ENCODE measurements around the gene DCUN1D3.
A peak's percentile ranks its signal among the peaks of the same experiment; 100 is the strongest.
"Not testable (repeated sequence)": the region's sequence is repeated elsewhere in the genome, so short reads cannot be mapped to it uniquely, and the experiment has no call there.

Gene DCUN1D3

DNA sequence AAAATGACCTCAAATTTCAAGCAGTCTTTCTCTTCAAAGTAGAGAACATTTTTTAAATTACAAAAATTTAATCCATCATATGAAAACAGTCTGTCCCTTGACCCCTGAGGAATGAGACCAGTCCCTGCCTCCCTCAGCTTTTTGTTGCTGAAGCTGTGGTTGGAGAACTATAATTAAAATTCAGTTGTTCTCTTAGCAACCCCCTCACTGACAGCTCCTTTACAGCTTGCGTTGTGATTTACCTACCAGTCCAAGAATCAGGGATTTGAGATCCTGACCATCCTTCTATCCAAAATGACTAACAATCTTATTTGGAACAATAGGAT is 30.2 kb upstream of the DCUN1D3 start:
- peaks cover 13% of the 10 kb centered on the region for H3K36me3 Mint-ChIP-seq (ENCODE audit: low read depth)
- H3K4me1 Mint-ChIP-seq (ENCODE audit: low read depth): no peaks in the 10 kb centered on the region
- DNase-seq: no peak
- H3K9me3 Mint-ChIP-seq: no peaks in the 10 kb centered on the region
- H3K4me3 Mint-ChIP-seq: no peak overlapping the region
- no peaks in the 10 kb centered on the region for H3K27me3 Mint-ChIP-seq
- H3K27ac Mint-ChIP-seq: no peak overlapping the region

DNA sequence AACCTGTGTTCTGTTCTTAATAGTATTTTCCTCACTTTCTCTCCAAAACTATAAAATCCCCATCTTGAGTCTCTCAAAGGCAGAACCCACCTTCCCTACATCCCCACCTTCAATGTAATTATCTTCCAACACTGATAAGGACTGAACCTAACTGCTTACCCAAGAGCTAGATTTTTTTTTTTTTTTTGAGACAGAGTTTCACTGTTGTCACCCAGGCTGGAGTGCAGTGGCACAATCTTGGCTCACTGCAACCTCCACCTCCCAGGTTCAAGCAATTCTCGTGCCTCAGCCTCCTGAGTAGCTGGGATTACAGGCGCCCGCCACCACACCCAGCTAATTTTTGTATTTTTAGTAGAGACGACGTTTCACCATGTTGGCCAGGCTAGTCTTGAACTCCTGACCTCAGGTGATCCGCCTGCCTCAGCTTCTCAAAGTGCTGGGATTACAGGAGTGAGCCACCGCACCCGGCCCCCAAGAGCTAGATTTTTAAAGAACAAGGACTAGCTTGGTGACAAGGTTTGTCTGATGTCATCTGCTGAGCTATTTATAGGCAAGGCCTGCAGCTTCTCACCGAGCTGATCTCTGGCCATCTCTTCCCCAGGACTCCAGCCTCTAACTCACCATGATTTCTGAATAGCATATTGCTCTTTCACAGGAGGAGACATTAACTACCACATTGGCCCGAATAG is 29.7 kb upstream of the DCUN1D3 start:
- H3K9me3 Mint-ChIP-seq; H3K27me3 Mint-ChIP-seq; H3K4me1 Mint-ChIP-seq (ENCODE audit: low read depth); H3K27ac Mint-ChIP-seq; DNase-seq; H3K4me3 Mint-ChIP-seq: not testable (repeated sequence)
- peaks cover 16% of the 10 kb centered on the region for H3K36me3 Mint-ChIP-seq (ENCODE audit: low read depth)

GRCh38 chr16:20928774-20929411 is 28.7 kb upstream of the DCUN1D3 start:
- Mint-ChIP-seq H3K27ac (no peak overlapping the region), H3K27me3 (no peaks in the 10 kb centered on the region), H3K4me3 (no peak overlapping the region), H3K36me3 (ENCODE audit: low read depth) (peaks cover 24% of the 10 kb centered on the region), H3K9me3 (no peaks in the 10 kb centered on the region), H3K4me1 (ENCODE audit: low read depth) (no peaks in the 10 kb centered on the region)
- no peak for DNase-seq

DNA sequence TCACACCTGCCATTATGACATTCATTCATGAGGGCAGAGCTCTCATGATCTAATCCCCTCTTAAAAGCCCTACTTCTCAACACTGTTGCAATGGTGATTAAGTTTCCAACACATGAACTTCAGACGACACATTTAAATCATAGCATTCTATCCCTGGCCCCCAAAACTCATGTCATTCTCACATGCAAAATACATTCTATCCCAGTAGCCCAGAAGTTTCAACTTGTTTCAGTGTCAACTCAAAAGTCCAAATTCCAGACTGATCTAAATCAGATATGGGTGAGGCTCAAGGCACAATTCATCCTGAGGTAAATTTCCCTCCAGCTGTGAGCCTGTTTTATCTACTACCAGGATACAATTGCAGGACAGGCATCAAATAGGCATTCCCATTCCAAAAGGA is 25.6 kb upstream of the DCUN1D3 start:
- no peak overlapping the region for H3K27ac Mint-ChIP-seq
- no peaks in the 10 kb centered on the region for H3K4me1 Mint-ChIP-seq (ENCODE audit: low read depth)
- H3K36me3 Mint-ChIP-seq (ENCODE audit: low read depth): peaks cover 38% of the 10 kb centered on the region
- no peaks in the 10 kb centered on the region for H3K9me3 Mint-ChIP-seq
- H3K27me3 Mint-ChIP-seq: no peaks in the 10 kb centered on the region
- DNase-seq: no peak
- H3K4me3 Mint-ChIP-seq: no peak overlapping the region

DNA sequence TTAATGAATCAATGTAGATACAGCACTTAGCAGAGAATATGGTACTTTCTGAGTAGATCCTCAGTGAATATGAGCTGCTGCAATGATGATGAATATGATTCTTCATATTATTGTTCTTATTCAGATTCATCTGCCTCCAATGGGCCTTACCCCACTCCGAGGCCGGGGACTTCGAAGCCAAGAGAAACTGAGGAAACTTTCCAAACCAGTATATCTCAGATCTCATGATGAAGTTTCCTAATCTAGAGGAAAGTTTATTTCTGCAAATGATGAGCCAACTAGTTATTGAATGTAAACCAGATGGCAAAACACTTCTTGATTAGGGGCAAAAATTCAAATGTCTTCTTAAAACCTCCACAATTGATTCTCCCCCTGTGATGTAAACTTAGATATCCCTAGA is 23.7 kb upstream of the DCUN1D3 start:
- no peak for DNase-seq
- Mint-ChIP-seq H3K9me3 (no peaks in the 10 kb centered on the region), H3K4me1 (ENCODE audit: low read depth) (peaks cover 8% of the 10 kb centered on the region), H3K4me3 (no peak overlapping the region), H3K27me3 (no peaks in the 10 kb centered on the region), H3K27ac (no peak overlapping the region), H3K36me3 (ENCODE audit: low read depth) (peaks cover 51% of the 10 kb centered on the region)

DNA sequence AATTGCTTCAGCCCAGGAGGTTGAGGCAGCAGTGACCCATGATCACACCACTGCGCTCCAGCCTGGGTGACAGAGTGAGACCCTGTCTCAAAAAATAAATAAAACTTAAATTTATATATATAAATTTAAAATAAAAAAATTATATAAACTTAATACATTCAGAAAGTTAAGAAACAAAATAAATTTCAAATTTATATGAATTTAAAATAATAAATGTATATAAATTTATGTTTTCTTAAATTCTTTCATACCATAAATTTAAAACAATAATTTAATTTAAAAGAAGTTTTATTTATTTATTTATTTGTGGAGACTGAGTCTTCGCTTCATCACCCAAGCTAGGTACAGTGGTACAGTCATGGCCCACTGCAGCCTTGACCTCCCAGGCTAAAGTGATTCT is 20.6 kb upstream of the DCUN1D3 start:
- H3K27me3 Mint-ChIP-seq: no peaks in the 10 kb centered on the region
- peaks cover 66% of the 10 kb centered on the region for H3K36me3 Mint-ChIP-seq (ENCODE audit: low read depth)
- H3K4me1 Mint-ChIP-seq (ENCODE audit: low read depth): peaks cover 14% of the 10 kb centered on the region
- no peak overlapping the region for H3K27ac Mint-ChIP-seq
- DNase-seq: no peak
- no peaks in the 10 kb centered on the region for H3K9me3 Mint-ChIP-seq
- H3K4me3 Mint-ChIP-seq: no peak overlapping the region

DNA sequence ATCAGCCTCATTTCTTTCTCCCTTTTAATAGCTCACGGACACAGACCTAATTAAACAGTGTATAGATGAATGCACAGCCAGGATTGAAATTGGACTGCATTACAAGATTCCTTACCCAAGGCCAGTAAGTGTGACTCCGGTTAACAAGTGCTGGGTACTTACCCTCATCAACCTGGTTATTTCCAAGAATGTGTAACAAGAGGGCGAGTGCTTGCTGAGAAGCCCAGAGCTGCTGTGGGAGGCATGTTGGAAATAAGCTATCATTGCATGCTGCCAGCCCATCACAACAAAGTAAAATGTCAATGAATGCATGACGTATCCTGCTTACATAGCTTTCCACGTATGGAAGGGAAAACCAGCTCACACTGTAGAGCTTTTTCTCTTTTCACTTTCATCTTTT is 19.9 kb upstream of the DCUN1D3 start:
- Mint-ChIP-seq H3K36me3 (ENCODE audit: low read depth) (peaks cover 65% of the 10 kb centered on the region), H3K27me3 (no peaks in the 10 kb centered on the region), H3K4me1 (ENCODE audit: low read depth) (peaks cover 14% of the 10 kb centered on the region), H3K9me3 (no peaks in the 10 kb centered on the region), H3K27ac (no peak overlapping the region), H3K4me3 (no peak overlapping the region)
- no peak for DNase-seq

GRCh38 chr16:20918486-20919239 is 18.5 kb upstream of the DCUN1D3 start:
- H3K4me3 Mint-ChIP-seq: no peak overlapping the region
- no peaks in the 10 kb centered on the region for H3K9me3 Mint-ChIP-seq
- H3K27me3 Mint-ChIP-seq: no peaks in the 10 kb centered on the region
- H3K36me3 Mint-ChIP-seq (ENCODE audit: low read depth): peaks cover 56% of the 10 kb centered on the region
- DNase-seq: no peak
- H3K4me1 Mint-ChIP-seq (ENCODE audit: low read depth): peaks cover 14% of the 10 kb centered on the region
- peak overlapping the region; percentile 20 for H3K27ac Mint-ChIP-seq

GRCh38 chr16:20916942-20917341 is 16.8 kb upstream of the DCUN1D3 start:
- Mint-ChIP-seq H3K4me3 (no peak overlapping the region), H3K4me1 (ENCODE audit: low read depth) (peaks cover 15% of the 10 kb centered on the region), H3K27ac (no peak overlapping the region), H3K9me3 (no peaks in the 10 kb centered on the region), H3K36me3 (ENCODE audit: low read depth) (peaks cover 45% of the 10 kb centered on the region), H3K27me3 (no peaks in the 10 kb centered on the region)
- no peak for DNase-seq

DNA sequence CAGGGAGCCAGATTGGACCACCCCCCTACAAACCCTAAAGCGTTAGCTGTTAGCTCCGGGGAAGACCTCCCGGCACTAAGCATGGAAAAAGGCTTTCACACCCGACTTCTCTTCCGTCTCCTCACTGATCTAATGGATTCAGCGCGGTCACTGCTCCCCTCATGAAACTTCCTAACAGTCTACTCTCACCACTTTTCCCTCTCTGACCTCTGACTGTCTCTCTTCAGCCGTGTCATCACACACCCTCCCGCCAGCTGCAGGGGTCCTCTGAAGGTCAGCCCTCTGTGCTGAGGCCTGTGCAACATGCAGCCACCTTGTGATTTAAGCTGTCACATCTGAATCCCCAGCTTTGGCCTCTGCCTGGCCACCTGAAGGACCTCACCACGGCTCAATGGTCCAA is 16.1 kb upstream of the DCUN1D3 start:
- Mint-ChIP-seq H3K4me3 (no peak overlapping the region), H3K27me3 (no peaks in the 10 kb centered on the region), H3K4me1 (ENCODE audit: low read depth) (peaks cover 20% of the 10 kb centered on the region), H3K27ac (no peak overlapping the region), H3K36me3 (ENCODE audit: low read depth) (peaks cover 44% of the 10 kb centered on the region), H3K9me3 (no peaks in the 10 kb centered on the region)
- no peak for DNase-seq

- no peaks in the 10 kb centered on the region for H3K27me3 Mint-ChIP-seq
- H3K27ac Mint-ChIP-seq: peak overlapping the region; percentile 98
- no peaks in the 10 kb centered on the region for H3K9me3 Mint-ChIP-seq
- peaks cover 13% of the 10 kb centered on the region for H3K36me3 Mint-ChIP-seq (ENCODE audit: low read depth)
- peaks cover 33% of the 10 kb centered on the region for H3K4me1 Mint-ChIP-seq (ENCODE audit: low read depth)
- no peak for DNase-seq
- peak overlapping the region; percentile 48 for H3K4me3 Mint-ChIP-seq
Observed at GRCh38 chr16:20911361-20911760, 11.2 kb upstream of the DCUN1D3 start.

DNA sequence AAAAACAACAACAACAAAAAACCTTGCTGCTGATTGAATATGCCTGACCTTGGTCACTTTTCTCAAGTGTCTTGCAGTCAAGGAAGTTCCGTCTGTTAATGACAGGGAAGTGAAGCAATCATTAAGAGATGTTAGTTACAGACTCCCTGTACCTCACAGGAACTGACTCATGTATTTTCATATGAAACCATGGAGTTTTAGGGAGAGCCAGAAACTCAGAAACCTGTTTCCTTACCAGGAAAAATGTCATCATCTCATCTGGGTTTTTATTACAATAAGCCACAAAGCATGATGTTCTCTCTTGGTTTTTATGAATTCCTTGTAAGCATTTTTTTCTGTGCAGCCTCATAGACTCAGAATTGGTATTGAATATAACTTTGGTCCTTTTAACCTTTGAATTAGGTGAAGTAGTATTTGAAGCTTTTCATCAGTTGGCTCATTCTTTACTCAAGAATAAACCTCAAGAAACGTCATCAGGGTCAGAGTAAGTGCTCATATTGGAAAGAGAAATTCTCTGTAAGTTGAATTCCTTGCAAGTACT is 10.7 kb upstream of the DCUN1D3 start:
- Mint-ChIP-seq H3K27ac (peak overlapping the region; percentile 98), H3K27me3 (no peaks in the 10 kb centered on the region), H3K4me1 (ENCODE audit: low read depth) (peaks cover 36% of the 10 kb centered on the region), H3K36me3 (ENCODE audit: low read depth) (peaks cover 11% of the 10 kb centered on the region), H3K4me3 (no peak overlapping the region), H3K9me3 (no peaks in the 10 kb centered on the region)
- DNase-seq: no peak

DNA sequence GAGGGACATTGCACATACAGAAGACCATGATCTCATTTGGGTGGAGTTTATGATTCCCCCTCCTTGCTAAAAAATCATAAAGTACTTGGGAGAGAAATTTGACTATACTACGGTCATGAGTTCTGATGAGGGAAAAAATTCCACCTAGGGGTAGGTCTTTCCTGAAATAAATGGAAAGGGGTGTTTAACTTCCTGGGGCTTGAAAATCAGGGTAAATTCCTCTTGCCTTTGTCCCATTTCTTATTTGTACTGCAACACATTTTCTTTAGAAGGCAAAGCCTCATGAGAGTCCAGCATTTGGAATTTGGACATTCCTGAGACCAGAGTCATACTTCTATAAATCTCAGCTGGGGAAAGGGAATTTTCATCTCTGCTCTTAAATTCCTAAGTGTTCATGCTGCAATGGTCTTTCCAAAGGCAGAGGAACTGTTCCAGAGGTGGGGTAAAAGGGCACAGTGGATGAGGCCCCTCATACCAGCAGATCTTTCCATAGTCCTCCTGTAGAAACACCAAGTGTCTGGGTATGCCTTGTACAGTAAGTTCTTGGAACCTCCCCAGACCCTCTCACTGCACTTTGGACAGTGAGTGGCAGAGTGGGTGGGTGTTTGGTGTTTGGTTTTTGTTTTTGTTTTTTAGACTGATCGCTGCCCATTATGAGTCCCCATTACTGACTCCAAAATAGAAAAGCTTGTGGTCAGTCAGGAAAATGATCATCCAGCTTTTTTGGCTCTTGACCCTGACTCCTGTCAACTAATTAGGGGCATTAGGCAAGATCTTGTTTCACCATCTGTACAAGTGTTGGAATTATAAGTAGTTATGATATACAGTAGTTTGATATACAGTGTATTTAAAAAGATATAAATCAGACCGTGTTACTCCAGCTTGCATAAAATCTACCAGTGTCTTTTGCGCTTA is 6.4 kb upstream of the DCUN1D3 start:
- no peaks in the 10 kb centered on the region for H3K9me3 Mint-ChIP-seq
- H3K4me3 Mint-ChIP-seq: no peak overlapping the region
- H3K27ac Mint-ChIP-seq: no peak overlapping the region
- no peaks in the 10 kb centered on the region for H3K27me3 Mint-ChIP-seq
- peaks cover 68% of the 10 kb centered on the region for H3K4me1 Mint-ChIP-seq (ENCODE audit: low read depth)
- peaks cover 25% of the 10 kb centered on the region for H3K36me3 Mint-ChIP-seq (ENCODE audit: low read depth)
- DNase-seq: no peak

- H3K27ac Mint-ChIP-seq: no peak overlapping the region
- peaks cover 35% of the 10 kb centered on the region for H3K36me3 Mint-ChIP-seq (ENCODE audit: low read depth)
- H3K9me3 Mint-ChIP-seq: no peaks in the 10 kb centered on the region
- no peaks in the 10 kb centered on the region for H3K27me3 Mint-ChIP-seq
- peaks cover 64% of the 10 kb centered on the region for H3K4me1 Mint-ChIP-seq (ENCODE audit: low read depth)
- DNase-seq: no peak
- no peak overlapping the region for H3K4me3 Mint-ChIP-seq
Observed at GRCh38 chr16:20905576-20905975, 5.4 kb upstream of the DCUN1D3 start.
